Thymus (tissue), 11 donors: ENCODE data around the gene NCAM1. TPM values are rescaled to one million over a fixed set of nuclear protein-coding genes. Genes with fewer than 3 reads are reported as not detected.

Experiments
- DNase-seq, 9 donors: peaks; one replicate each; pipeline ENCODE4 v3.0.0-alpha.2; 2013; ENCODE audit warnings: low spot score in 9 of 9, low read depth in 6 of 9, missing footprints in 1 of 9
- H3K27ac ChIP-seq, 2 donors: one replicate each; pipeline ENCODE4 v1.5.1; 2013; ENCODE audit warnings: control low read depth in 1 of 2, low read depth in 1 of 2, low read length in 1 of 2, mild to moderate bottlenecking in 1 of 2, moderate library complexity in 1 of 2
- H3K27me3 ChIP-seq, 2 donors: one replicate each; pipeline ENCODE4 v1.5.1; 2013; ENCODE audit warnings: low read length in 1 of 2; ENCODE audit not compliant: control insufficient read depth in 2 of 2, insufficient read depth in 1 of 2
- H3K36me3 ChIP-seq, 2 donors: one replicate each; pipeline ENCODE4 v1.5.1; 2013; ENCODE audit warnings: low read length in 1 of 2, mild to moderate bottlenecking in 1 of 2, moderate library complexity in 1 of 2; ENCODE audit not compliant: control insufficient read depth in 2 of 2, insufficient read depth in 2 of 2
- H3K4me1 ChIP-seq, 2 donors: one replicate each; pipeline ENCODE4 v1.5.1; 2013; ENCODE audit warnings: low read length in 2 of 2; ENCODE audit not compliant: control insufficient read depth in 2 of 2, insufficient read depth in 2 of 2
- H3K4me3 ChIP-seq, 2 donors: one replicate each; pipeline ENCODE4 v1.5.1; 2013; ENCODE audit warnings: low read length in 2 of 2, control low read depth in 1 of 2, mild to moderate bottlenecking in 1 of 2
- H3K9me3 ChIP-seq, 2 donors: one replicate each; pipeline ENCODE4 v1.5.1; 2013; ENCODE audit warnings: low read length in 1 of 2, mild to moderate bottlenecking in 1 of 2; ENCODE audit not compliant: control insufficient read depth in 2 of 2, insufficient read depth in 1 of 2
- WGBS: extraction: QIAGEN DNeasy Blood & Tissue Kit; methylation state at CpG from one replicate; pipeline ENCODE4 v1.1.7; 2013; 5-methylcytosine and 5-hydroxymethylcytosine counted together
- polyA plus RNA-seq: library from polyadenylated mRNA; stranded (reverse); fragments of 200-250 nt; gene quantifications from one replicate; pipeline ENCODE4 v1.2.3, GENCODE V29; 2013
- total RNA-seq: library from RNA; stranded (reverse); fragments of 120-200 nt; gene quantifications from one replicate; pipeline ENCODE4 v1.2.4, GENCODE V29; 2013
- donor health status: healthy.

Gene NCAM1
- total and polyA plus RNA-seq, 2 donors = 0.47 to 0.68 TPM

DNA sequence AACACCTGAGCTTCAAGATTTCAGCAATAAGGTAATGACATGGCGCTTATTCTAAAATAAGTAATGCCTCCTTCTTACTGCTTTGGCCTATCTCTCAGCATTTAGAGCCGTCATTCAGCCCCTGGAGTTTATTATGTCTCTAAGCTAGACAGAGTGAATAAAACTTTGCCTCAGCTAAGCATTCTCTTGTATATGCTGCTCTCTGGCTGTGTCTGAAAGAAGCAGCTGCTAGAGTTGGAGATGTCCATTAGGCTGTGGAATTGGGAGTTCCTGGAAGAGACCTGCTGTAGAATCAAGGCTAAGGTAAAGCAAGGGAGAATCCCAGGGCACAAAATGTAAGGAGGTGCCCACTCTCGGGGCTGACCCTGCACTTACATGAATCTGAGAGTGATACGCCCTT is 317.7 kb downstream of the NCAM1 start:
- 70% methylated on average over 4 of the region's 4 CpGs for WGBS
- Histone ChIP-seq H3K27me3 (no peaks in the 10 kb centered on the region), H3K36me3 (no peaks in the 10 kb centered on the region), H3K27ac (no peak overlapping the region), H3K9me3 (no peaks in the 10 kb centered on the region), H3K4me1 (no peaks in the 10 kb centered on the region), H3K4me3 (no peak overlapping the region)
- no peak for DNase-seq

DNA sequence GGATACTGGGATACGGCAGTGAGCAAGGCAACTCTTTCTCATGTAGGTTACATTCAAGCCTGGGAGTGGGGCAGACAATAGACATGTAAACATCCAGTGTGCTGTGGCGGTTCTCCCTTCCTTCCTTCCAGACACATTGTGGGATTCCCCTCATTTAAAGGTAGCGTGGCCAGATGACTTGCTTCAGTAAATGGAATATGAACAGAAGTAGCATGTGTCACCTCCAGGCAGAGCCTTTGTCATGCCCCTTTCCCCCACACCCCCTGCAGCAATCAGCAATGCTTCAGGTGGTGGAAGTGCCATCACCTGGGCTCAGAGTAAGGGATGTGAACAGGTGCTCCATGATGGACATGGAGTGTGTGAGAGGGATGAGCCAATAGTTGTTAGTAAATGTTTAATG is 318.4 kb downstream of the NCAM1 start:
- H3K4me1 ChIP-seq = no peaks in the 10 kb centered on the region
- H3K36me3 ChIP-seq = no peaks in the 10 kb centered on the region
- H3K27me3 ChIP-seq = no peaks in the 10 kb centered on the region
- DNase-seq = no peak
- no peaks in the 10 kb centered on the region for H3K9me3 ChIP-seq
- WGBS = 85% methylated on average over 3 of the region's 3 CpGs
- H3K27ac ChIP-seq = no peak overlapping the region
- H3K4me3 ChIP-seq = no peak overlapping the region

DNA sequence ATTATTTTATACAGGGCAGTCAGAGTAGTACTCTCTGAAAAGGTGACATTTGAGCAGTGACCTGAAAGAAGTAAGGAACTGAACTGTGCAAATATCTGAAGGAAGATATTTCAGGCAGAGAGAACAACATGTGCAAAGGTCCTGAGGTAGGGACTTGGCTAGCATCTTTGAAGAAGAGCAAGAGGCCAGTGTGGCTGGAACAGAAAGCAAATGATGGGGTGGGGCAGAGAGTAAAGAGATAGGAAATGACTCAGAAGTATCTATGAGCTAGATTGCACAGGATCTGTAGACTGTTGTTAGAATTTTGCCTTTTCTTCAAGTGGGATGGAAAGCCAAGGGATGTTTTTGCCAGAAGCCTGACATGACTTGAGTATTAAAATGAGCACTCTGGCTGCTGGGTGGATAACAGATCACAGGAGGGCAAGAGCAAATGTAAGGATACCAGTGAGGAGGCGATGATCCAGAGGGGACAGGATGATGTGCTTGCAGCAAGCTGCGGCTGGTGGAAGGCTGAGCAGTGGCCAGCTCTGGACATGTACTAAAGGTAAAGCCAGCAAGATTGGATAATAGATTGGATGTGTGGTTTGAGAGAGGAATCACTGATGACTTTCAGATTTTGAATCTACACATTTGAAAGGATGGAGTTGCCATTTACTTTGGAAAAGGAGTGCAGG is 320.0 kb downstream of the NCAM1 start:
- no peaks in the 10 kb centered on the region for H3K9me3 ChIP-seq
- H3K27ac ChIP-seq = no peak overlapping the region
- no peaks in the 10 kb centered on the region for H3K27me3 ChIP-seq
- H3K4me3 ChIP-seq = no peak overlapping the region
- 95% methylated on average over 2 of the region's 2 CpGs for WGBS
- no peak for DNase-seq
- no peaks in the 10 kb centered on the region for H3K36me3 ChIP-seq
- H3K4me1 ChIP-seq = no peaks in the 10 kb centered on the region

DNA sequence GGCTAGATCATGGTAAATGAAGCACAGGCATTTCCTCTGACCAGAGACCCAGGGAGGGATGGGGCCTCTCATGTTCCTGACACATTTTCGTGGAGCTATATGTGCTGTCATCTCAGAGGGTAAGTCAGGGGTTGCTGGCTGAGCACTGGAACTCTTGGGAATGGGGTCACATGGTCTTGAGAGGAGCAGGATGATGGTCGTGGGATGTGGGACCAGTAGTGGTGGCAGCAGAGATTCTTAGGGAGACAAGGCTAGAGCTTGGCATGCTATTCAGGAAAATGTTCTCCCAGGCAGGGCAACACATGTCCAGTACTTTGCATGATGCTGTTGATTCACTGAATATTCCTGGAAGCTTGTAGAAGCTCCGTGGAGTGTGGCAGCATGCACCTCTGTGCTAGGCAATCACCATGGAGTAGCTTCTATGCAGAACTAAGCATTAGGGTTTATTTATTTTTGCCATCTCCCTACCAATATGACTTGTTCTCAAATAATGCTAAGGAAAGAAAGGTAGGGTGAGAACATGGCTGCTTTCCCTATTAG is 321.7 kb downstream of the NCAM1 start:
- H3K4me1 ChIP-seq = no peaks in the 10 kb centered on the region
- no peak overlapping the region for H3K27ac ChIP-seq
- no peak overlapping the region for H3K4me3 ChIP-seq
- H3K9me3 ChIP-seq = no peaks in the 10 kb centered on the region
- 77% methylated on average over 3 of the region's 3 CpGs for WGBS
- no peaks in the 10 kb centered on the region for H3K36me3 ChIP-seq
- DNase-seq = no peak
- H3K27me3 ChIP-seq = no peaks in the 10 kb centered on the region

DNA sequence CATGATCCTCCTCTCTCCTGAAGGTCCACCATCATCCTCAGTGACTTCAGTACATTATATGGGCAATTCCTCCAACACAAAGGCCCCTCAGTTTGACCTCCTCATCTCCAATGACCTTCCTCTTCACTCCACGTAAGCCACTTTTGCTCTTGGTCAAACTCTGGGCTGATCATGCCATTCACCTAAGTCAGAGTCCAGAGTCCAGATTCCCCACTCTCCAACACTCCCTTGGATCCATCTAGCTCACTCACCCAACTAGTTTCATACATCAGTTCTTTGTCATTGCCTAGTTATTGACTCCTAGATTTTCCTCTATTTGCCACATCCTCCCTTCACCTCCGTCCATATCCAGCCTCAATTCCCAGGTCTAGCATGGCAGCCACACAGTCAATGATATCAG is 322.7 kb downstream of the NCAM1 start:
- Histone ChIP-seq H3K36me3 (no peaks in the 10 kb centered on the region), H3K4me1 (no peaks in the 10 kb centered on the region), H3K9me3 (no peaks in the 10 kb centered on the region), H3K27ac (no peak overlapping the region), H3K4me3 (no peak overlapping the region), H3K27me3 (peaks cover 0 to 2% of the 10 kb centered on the region in 2 donors)
- DNase-seq = no peak
- 88% methylated on average over 2 of the region's 2 CpGs for WGBS

DNA sequence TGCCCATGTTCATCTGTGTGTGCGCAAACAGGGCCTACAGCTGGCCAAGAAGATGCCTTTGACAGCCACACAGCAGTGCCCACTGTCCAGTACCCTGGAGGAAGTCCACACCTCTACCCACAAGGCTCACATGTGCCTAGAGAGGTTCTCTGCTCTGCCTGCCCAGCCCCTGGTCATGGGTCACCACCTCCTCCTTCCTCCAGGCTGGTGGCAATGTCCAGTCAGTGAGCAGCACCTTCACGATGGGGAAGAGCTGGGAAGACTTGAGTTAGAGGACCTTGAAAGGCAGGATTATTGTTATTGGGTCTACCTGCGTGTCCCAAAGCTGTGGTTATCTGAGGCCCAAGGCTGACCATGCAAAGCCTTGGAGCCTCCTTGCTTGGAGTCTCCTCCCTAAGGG is 324.8 kb downstream of the NCAM1 start:
- no peak for DNase-seq
- Histone ChIP-seq H3K9me3 (no peaks in the 10 kb centered on the region), H3K4me3 (no peak overlapping the region), H3K27ac (no peak overlapping the region), H3K36me3 (no peaks in the 10 kb centered on the region), H3K4me1 (no peaks in the 10 kb centered on the region), H3K27me3 (peaks cover 0 to 2% of the 10 kb centered on the region in 2 donors)
- WGBS = 94% methylated on average over 3 of the region's 3 CpGs

DNA sequence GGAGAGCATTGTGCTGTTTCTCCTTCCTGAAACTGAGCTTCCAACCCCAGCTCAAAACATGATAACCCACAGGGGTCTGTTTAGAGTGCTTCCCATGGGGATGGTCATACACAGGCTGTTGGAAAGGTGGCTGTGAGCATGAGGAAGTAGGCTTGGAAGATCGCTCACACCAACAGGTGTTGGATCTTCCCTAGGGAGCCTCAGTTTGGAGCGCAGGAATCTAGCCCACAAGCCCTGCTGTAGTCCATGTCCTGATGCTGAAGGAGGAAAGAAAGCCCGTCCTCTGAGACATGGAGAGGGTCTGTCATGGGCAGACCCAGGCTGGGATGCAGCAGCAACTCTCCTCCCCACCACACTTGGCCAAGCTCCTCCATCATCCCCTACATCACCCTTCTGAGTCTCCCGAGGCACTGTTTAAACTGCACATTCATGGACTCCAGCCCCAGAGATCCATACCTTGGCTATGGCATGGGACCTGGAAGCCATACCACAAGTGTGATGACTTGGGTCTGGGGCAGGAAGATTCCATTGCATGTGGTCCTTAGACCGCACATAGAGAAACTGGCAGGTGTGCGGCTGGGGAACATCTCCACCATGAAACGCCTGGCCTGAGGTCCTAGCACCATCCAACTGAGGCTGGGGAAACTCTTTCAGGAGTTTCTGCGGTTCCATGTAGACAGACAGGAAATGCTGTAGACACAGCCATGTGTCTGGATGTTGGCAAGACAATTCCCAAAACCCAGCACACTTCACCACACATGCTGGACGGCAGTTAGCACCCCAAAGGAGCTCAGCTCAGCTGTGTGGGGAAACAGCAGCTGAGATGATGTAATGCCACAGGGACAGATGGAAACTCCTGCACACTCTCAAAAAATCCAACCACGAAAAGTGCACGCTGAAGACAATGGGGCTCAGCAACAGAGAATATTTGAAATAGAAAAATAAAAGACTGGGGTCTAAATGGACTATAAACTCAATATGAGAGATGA is 325.6 kb downstream of the NCAM1 start:
- Histone ChIP-seq H3K9me3 (no peaks in the 10 kb centered on the region), H3K27me3 (peaks cover 0 to 2% of the 10 kb centered on the region in 2 donors), H3K4me3 (no peak overlapping the region), H3K4me1 (no peaks in the 10 kb centered on the region), H3K27ac (no peak overlapping the region), H3K36me3 (no peaks in the 10 kb centered on the region)
- 89% methylated on average over 11 of the region's 11 CpGs for WGBS
- no peak for DNase-seq

DNA sequence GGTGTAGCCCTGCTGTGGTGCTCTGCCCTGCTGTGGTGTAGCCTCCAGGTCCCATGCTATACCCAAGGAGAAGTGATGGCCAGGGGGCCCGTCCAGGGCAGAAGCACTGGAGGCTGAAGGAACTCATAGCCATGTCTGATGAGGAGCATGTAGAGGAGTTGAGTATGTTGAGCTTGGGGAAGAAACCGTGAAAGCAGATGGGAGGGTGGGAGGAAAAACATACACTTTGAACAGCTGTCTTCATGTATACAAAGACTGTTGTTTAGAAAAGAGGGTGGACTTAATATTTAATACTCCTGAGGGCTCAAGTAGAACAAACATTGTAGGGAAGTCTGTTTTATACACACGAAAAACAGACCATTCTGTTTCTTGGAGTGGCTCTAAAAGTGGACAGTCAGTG is 326.6 kb downstream of the NCAM1 start:
- H3K9me3 ChIP-seq = no peaks in the 10 kb centered on the region
- H3K36me3 ChIP-seq = no peaks in the 10 kb centered on the region
- 85% methylated on average over 3 of the region's 3 CpGs for WGBS
- no peaks in the 10 kb centered on the region for H3K4me1 ChIP-seq
- DNase-seq = no peak
- no peak overlapping the region for H3K4me3 ChIP-seq
- peaks cover 0 to 2% of the 10 kb centered on the region in 2 donors for H3K27me3 ChIP-seq
- no peak overlapping the region for H3K27ac ChIP-seq

DNA sequence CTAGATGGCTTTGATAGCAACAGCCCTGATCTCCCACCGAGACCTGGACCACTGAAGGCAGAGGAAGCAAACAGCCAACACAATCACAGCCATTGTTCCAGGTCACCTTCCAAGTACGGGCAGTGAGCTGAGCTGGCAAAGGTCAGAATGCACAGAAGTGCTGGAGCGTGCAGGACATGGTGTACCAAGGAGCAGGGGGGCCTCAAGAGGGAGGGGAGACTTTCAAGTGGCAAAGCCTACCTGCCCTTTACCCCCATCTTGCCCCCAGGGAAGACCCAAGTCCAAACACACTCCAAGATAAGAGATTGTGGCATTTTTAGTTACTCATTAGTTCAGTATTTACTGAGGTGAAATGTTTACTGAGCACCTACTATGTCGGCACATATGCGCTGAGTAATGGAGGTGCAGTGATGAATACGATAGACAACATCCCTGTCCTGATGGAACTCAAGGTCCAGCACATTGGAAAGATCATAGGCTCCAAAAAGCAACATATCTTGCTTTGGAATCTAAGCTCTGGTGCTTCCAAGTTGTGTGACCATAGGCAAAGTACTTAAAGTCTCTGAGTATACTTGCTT is 327.2 kb downstream of the NCAM1 start:
- 92% methylated on average over 6 of the region's 6 CpGs for WGBS
- DNase-seq = no peak

More for the DNA sequence above, 327.2 kb downstream of the NCAM1 start:
- peaks cover 0 to 2% of the 10 kb centered on the region in 2 donors for H3K27me3 ChIP-seq
- no peaks in the 10 kb centered on the region for H3K36me3 ChIP-seq
- no peaks in the 10 kb centered on the region for H3K9me3 ChIP-seq
- no peaks in the 10 kb centered on the region for H3K4me1 ChIP-seq
- H3K27ac ChIP-seq = no peak overlapping the region
- no peak overlapping the region for H3K4me3 ChIP-seq
